Thoracic aorta (tissue), 2 donors: ENCODE data around the gene TM4SF4. TPM values are rescaled to one million over a fixed set of nuclear protein-coding genes. Genes with fewer than 3 reads are reported as not detected.

Experiments used
- ATAC-seq: fragments of 150-250 bp; one replicate; pipeline ENCODE4 v1.8.0; 2017; ENCODE audit warnings: low read depth; ENCODE audit not compliant: insufficient number of reproducible peaks, low FRiP score
- DNase-seq: peaks from one replicate; pipeline ENCODE4 v3.0.0-alpha.2; 2020; ENCODE audit warnings: low spot score
- H3K27ac ChIP-seq, 2 donors: fragments of 200-600 bp; sonication (generic); 1 replicate in 1 of 2; 2 replicates in 1 of 2; pipeline ENCODE4 v1.5.1; 2016; ENCODE audit warnings: mild to moderate bottlenecking in 2 of 2, moderate library complexity in 2 of 2
- H3K27me3 ChIP-seq: fragments of 200-600 bp; sonication (generic); replicated peaks from 2 replicates; pipeline ENCODE4 v1.6.0; 2016; ENCODE audit warnings: mild to moderate bottlenecking; ENCODE audit not compliant: insufficient read depth
- H3K36me3 ChIP-seq: fragments of 200-600 bp; sonication (generic); one replicate; pipeline ENCODE4 v1.5.1; 2016
- H3K4me1 ChIP-seq, 2 donors: fragments of 200-600 bp; sonication (generic); 1 replicate in 1 of 2; 2 replicates in 1 of 2; pipeline versions ENCODE4 v1.5.1 to v1.6.0; 2016; ENCODE audit warnings: low read depth in 2 of 2, mild to moderate bottlenecking in 1 of 2; ENCODE audit not compliant: control insufficient read depth in 1 of 2
- H3K4me3 ChIP-seq: fragments of 200-600 bp; sonication (generic); 2 replicates; pipeline ENCODE4 v1.5.1; 2016; ENCODE audit warnings: mild to moderate bottlenecking
- H3K9me3 ChIP-seq: fragments of 200-600 bp; sonication (generic); 2 replicates; pipeline ENCODE4 v1.5.1; 2016
- CTCF ChIP-seq: fragments of 200-600 bp; sonication (generic); IDR thresholded peaks from one replicate; pipeline ENCODE4 v1.5.1; 2019; ENCODE audit warnings: antibody characterized with exemption
- total RNA-seq, 2 donors: library from RNA; depleted of rRNA; stranded (reverse); fragments of >200 nt; gene quantifications; one replicate each; pipeline versions ENCODE4 v1.1.0 to v1.2.3, GENCODE V29; 2016

Gene TM4SF4
- total RNA-seq, 2 donors from 2014 or later: not detected

GRCh38 chr3:149494759-149495580, 20.5 kb downstream of the TM4SF4 start:
- Histone ChIP-seq H3K36me3 (no peaks in the 10 kb centered on the region), H3K27ac (no peak overlapping the region), H3K9me3 (no peaks in the 10 kb centered on the region), H3K4me3 (no peak overlapping the region), H3K27me3 (no peaks in the 10 kb centered on the region), H3K4me1 (peaks cover 1 to 13% of the 10 kb centered on the region in 2 donors)
- no peak for TF ChIP-seq CTCF
- DNase-seq (no peak), ATAC-seq (no peak)

GRCh38 chr3:149495581-149496125, 21.2 kb downstream of the TM4SF4 start:
- H3K27me3 ChIP-seq: no peaks in the 10 kb centered on the region
- H3K9me3 ChIP-seq: no peaks in the 10 kb centered on the region
- ATAC-seq (no peak), DNase-seq (no peak)
- H3K4me1 ChIP-seq: peaks cover 0 to 7% of the 10 kb centered on the region in 2 donors
- no peak overlapping the region for H3K4me3 ChIP-seq
- no peak for TF ChIP-seq CTCF
- H3K27ac ChIP-seq: no peak overlapping the region
- H3K36me3 ChIP-seq: no peaks in the 10 kb centered on the region

GRCh38 chr3:149496891-149497290, 22.4 kb downstream of the TM4SF4 start:
- H3K4me3 ChIP-seq: no peak overlapping the region
- H3K9me3 ChIP-seq: no peaks in the 10 kb centered on the region
- H3K4me1 ChIP-seq: peaks cover 0 to 7% of the 10 kb centered on the region in 2 donors
- TF ChIP-seq CTCF: no peak
- H3K27me3 ChIP-seq: no peaks in the 10 kb centered on the region
- no peaks in the 10 kb centered on the region for H3K36me3 ChIP-seq
- H3K27ac ChIP-seq: no peak overlapping the region
- ATAC-seq: no peak
- DNase-seq: no peak

GRCh38 chr3:149497966-149498670, 23.6 kb downstream of the TM4SF4 start:
- ATAC-seq (no peak), DNase-seq (no peak)
- Histone ChIP-seq H3K4me1 (peaks cover 0 to 7% of the 10 kb centered on the region in 2 donors), H3K9me3 (no peaks in the 10 kb centered on the region), H3K27ac (no peak overlapping the region), H3K4me3 (no peak overlapping the region), H3K36me3 (no peaks in the 10 kb centered on the region), H3K27me3 (no peaks in the 10 kb centered on the region)
- no peak for TF ChIP-seq CTCF

GRCh38 chr3:149501524-149501923, 27.0 kb downstream of the TM4SF4 start:
- no peaks in the 10 kb centered on the region for H3K36me3 ChIP-seq
- DNase-seq (no peak), ATAC-seq (peak; percentile 82)
- no peaks in the 10 kb centered on the region for H3K9me3 ChIP-seq
- H3K27ac ChIP-seq: peak overlapping the region in 1 of 2 donors; percentile 70
- peaks cover 5% of the 10 kb centered on the region in 2 donors for H3K4me1 ChIP-seq
- H3K4me3 ChIP-seq: no peak overlapping the region
- TF ChIP-seq CTCF: no peak
- H3K27me3 ChIP-seq: no peaks in the 10 kb centered on the region
